Stimulated activated CD4-positive, alpha-beta T cell treated with anti-CD3 and anti-CD28 coated beads, Interleukin-15, amount 100 ng/mL, for 48 hours (primary cell): ENCODE measurements around the gene NLK.
"Not testable (repeated sequence)": the region's sequence is repeated elsewhere in the genome, so short reads cannot be mapped to it uniquely, and the experiment has no call there.

Experiments
- DNase-seq, 2 donors: peaks; one replicate each; pipeline ENCODE4 v3.0.0-alpha.2; 2020; ENCODE audit warnings: low read depth in 2 of 2

Gene NLK

DNA sequence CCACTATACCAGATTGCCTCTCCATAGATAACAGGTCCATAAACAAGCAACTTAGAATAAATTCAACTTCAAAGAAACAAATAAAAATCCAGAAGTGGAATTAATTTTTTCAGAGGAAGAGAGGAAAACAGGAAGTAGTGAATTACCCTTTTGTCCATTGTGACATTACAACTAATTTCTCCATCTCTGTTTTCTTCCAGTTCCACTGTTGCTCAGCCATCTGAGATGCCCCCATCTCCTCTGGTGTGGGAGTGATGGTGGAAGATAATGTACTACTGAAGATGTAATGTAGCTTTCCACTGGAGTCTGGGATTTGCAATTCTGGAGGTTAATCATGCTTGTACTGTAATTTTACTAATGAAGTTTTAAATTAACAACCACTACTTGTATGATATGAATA lies 151.9 kb downstream of the NLK start:
- DNase-seq: no peak

DNA sequence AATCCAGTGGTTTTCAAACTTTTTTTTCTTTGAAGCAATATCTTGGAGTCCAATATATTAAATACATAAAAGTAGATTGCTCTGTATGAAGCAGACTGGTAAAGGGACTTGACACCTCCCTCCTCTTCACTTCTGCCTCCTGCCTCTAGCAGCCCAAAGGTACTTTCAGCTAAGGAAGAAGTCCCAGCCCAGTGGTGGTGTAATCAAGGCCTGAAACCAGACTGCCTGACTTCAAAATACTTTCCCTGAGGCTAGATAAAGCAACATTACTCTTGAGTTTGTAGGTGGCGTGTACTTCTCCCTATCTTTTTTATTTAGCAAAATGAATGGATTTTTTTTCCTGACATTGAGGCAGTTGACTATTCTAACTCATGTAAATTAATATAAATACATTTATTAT lies 154.2 kb downstream of the NLK start:
- DNase-seq: no peak

DNA sequence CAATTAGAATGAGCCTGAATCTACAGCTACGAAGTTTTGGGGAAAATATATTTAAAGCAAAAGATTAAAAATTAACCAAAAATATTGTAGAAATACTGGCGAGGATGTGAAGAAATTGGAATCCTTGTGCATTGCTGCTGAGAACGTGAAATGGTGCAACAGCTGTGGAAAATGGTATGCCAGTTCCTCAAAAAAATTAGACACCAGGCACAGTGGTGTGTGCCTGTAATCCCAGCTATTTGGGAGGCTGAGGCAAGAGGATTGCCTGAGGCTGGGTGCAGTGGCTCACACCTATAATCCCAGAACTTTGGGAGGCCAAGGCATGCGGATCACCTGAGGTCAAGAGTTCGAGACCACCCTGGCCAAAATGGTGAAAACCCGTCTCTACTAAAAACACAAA lies 156.6 kb downstream of the NLK start:
- DNase-seq: no peak

DNA sequence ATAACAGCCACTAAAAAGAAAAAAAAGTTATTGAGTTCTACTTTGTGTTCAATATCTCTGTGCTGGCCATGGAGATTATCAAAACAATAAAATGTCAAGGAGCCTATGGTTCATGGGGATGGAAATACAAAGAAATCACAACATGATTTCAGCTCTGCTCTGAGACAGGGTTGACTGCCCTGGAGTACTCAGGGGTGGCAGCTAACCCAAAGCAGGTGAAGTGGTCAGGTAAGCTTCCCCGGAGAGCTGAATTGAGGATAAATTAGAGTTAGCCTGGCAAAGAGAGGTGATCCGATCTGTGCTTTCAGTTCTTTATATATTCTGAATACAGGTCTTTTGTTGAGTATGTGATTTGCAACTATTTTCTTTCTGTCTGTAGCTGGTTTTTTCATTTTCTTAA lies 157.3 kb downstream of the NLK start:
- DNase-seq: no peak

DNA sequence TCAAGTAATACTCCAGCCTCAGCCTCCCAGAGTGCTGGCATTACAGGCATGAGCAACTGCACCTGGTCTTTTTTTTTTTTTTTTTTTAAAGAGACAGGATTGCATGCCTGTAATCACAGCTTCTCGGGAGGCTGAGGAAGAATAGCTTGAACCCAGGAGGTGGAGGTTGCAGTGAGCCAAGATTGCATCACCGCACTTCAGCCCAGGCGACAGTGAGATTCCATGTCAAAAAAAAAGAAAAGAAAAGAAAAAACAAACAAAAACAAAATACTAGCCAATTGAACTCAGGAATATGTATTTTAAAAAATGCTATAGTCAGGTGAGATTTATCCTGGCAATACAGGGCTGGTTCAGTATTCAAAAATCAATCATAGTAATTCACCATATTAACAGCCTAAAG lies 158.8 kb downstream of the NLK start:
- DNase-seq: no peak

DNA sequence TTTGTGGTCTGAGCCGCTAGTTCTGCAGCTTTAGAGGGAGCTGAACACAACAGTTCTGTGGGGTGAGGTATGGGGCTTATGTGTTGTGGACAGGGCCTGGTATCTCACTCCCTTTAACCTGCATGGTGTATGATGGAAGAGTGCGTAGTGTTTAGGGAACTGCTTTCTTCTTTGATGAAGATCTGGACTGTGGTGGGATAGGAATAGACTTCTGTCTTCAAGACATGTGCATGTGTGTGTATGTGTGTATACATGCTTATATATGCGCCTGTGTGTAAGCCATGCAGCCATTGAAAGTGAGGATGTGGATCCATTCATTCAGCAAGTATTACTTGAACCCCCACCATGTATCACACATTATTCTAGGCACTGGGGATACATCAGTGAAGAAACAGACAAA lies 161.8 kb downstream of the NLK start:
- DNase-seq: no peak

DNA sequence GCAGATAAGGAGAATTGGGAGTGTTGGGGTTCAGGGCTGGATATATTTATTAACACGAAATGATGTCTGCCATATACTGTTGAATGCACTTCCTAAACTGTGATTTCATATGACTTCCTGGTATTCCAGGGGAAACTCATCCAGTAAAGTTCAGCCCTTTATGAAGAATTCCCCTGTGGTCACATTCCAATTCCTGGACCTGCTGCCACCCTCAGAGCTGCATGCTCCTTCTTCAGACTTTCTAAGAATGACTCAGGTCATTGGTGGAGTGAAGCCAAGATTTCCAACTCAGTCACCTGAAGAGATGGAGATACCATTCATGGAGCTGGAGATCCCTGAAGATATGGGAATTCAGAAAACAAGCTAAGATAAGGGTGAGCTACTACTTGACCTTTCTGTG lies 162.3 kb downstream of the NLK start:
- no peak for DNase-seq

DNA sequence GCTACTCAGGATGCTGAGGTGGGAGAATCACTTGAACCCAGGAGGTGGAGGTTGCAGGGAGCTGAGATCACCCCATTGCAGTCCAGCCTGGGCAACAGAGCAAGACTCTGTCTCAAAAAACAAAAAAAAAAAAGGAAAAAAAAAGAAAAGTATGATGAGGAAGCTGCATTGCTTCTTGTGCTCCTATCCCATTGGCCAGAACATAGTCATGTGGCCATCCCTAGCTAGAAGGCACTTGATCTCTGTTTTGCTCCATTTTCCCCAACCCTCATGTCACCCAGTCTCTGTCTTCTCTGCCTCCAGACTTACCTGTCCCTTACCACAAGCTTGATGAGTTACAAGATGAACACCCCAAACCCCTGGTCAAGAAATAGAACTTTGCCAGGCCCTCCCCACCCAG lies 163.8 kb downstream of the NLK start:
- DNase-seq: no peak

DNA sequence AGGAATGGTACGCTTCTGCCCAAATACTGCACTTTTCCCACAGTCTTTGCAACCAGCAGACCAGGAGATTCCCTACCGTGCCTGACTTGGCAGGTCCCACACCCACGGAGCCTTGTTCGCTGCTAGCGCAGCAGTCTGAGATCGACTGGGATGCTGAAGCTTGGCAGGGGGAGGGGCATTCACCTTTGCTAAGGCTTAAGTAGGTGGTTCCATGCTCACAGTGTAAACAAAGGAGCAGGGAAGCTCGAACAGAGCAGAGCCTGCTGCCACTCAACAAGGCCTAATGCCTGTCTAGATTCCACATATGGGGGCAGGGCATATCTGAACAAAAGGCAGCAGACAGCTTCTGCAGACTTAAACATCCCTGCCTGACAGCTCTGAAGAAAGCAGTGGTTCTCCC lies 169.3 kb downstream of the NLK start:
- no peak for DNase-seq

DNA sequence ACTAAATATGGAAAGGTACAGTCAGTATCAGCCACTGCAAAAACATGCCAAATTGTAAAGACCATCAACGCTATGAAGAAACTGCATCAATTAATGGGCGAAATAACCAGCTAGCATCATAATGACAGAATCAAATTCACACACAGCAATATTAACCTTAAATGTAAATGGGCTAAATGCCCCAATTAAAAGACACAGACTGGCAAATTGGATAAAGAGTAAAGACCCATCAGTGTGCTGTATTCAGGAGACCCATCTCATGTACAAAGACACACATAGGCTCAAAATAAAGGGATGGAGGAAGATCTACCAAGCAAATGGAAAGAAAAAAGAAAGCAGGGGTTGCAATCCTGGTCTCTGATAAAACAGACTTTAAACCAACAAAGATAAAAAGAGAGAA lies 171.1 kb downstream of the NLK start:
- not testable (repeated sequence) for DNase-seq

DNA sequence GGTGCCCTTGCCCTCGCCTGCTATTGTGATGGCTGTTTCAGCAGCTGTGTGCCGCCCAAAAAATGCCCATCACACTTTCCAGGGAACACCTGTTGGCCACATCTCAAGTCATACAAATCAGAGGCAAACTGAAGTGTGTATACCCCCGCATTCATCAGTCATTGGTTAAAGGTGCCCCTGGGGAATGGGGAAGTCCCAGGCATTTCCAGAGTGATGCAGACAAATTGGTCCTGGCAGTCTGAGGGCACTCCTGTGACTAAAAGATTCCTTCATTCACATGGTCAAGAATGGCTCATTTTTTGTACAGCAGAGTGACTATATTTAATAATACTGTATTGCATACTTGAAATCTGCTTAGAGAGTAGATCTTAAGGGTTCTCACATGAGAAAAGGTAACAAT lies 173.6 kb downstream of the NLK start:
- no peak for DNase-seq

DNA sequence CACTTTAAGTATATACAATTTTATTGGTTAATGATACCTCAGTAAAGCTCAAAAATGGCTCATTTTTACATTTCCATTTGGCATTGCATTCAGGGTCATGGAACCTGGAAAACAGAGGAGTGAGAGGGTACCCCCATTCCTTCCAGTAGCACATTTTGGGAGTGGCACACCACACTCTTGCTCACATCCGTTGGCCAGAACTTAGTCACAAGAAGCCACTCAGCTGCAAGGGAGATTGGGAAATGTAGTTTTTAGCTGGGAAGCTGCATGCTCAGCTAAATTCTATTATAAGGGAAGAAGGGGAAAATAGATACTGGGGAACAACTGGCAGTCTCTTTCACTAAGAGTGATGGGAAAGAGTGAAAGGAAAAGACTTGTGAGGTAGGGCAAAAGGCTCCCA lies 174.1 kb downstream of the NLK start:
- DNase-seq: no peak

DNA sequence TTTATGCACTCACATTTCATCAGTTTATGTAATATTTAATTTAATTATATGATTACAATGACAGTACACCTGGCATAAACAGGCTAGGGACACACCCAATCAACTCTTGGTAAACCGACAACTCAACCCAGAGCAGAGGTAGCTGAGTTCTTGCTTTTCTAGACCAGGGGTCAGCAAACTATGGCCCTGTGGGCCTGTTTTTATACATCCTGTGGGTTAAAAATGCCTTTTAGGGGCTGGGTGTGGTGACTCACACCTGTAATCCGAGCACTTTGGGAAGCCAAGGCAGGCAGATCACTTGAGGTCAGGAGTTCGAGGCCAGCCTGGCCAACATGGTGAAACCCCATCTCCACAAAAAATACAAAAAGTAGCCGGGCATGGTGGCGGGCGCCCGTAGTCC lies 177.3 kb downstream of the NLK start:
- DNase-seq: no peak

DNA sequence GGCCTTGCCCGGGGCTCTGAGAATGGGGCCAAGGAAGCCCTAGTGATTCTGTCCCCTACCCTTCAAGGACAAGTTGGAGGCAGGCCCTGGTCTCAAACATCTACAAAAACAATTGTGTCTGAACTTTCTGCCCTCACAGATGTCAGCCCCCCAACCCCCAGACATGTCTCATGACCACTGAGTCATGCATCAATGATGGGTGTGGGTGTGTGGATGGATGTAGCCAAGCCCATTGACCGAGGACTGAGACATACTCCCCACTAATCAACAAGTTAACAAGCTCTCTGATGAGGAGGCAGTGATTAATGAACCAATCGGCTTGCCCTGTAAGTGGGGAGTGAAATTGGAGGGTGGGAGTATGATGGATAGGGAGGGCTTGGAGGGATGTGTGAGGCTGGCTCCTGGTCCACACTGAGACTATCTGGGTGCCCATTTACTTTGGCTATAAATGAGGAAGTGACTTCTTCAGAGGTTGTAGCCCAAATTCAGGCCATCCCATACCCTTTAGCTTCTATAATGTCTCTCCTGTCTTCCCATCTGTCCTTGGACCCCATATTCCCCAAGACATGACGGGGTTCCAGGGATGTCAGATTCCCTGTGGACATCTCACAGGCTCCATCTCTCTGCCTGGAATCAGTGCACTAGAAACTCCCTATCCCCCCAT lies 179.4 kb downstream of the NLK start:
- DNase-seq: no peak

DNA sequence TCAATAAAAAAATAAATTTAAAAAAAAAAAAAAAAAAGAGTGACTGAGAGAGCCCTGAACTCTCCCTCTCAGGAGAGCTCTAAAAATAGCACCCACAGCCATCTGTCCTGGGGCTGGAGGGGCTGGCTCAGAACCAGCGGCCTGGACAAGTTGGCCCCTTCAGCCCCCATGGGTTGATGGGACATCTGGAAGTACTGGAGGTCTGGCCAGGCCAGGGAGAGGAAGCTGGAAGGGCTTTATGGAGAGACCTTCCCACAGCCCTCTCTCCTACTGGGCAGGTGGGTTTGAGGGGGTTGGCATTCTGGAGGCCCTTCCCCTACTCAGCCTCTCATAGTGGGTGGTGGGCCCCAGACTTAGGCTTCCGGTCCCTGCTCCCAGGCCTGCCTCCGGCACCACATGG lies 182.8 kb downstream of the NLK start:
- DNase-seq: no peak

DNA sequence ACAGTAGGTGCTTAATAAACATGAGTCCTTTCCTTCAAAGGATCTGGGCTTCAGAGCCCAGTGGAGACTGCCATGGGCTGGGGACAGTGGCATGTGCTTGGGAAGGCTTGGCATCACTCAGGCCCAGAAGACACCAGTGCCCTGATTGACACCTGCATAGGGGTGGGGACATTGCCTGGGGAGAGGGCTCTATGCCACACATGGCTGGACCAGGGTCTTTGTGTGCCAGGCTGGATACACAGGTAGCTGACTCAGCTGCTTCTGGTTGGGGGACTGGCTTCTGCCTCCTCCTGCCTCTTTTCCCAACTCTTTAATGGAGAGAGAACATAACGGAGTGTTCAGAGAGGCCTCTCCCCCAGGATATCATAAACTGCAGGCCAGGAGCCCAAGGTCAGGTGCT lies 183.4 kb downstream of the NLK start:
- DNase-seq: no peak

DNA sequence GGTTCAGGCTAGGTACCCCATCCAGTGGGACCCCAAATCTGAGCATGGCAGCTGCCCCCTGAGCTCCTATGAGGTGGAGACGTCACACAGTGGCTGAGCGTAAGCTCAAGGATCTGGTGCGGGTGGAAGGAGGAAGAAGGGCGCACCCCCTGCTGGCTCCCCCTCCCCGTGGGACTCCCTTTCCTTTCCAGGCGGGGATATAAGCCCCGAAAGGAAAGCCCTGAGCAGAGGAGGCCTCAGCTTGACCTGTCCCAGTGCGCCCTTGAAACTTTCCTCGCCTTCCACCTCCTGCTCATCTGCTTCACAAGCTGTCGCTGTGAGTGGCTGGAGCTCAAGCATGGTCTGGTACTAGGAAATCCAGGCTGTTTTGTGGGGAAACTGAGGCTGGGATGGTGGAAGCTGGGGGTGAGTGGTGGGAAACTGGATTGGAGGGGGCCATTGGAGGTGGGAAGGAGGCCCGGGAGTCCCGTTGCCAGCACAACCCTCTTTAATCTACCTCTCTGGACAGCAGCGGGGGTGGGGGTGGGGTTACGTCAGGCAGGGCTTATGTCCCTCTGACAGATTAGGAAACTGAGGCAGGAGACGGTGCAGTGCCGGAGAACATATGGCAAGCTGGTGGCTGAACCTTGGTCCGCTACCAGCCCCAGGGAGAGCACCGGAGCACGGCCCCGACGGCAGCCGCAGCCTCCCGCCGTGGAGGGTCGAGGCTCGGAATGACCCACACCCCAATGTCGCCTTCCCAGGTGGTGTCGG lies 184.3 kb downstream of the NLK start:
- DNase-seq: no peak

DNA sequence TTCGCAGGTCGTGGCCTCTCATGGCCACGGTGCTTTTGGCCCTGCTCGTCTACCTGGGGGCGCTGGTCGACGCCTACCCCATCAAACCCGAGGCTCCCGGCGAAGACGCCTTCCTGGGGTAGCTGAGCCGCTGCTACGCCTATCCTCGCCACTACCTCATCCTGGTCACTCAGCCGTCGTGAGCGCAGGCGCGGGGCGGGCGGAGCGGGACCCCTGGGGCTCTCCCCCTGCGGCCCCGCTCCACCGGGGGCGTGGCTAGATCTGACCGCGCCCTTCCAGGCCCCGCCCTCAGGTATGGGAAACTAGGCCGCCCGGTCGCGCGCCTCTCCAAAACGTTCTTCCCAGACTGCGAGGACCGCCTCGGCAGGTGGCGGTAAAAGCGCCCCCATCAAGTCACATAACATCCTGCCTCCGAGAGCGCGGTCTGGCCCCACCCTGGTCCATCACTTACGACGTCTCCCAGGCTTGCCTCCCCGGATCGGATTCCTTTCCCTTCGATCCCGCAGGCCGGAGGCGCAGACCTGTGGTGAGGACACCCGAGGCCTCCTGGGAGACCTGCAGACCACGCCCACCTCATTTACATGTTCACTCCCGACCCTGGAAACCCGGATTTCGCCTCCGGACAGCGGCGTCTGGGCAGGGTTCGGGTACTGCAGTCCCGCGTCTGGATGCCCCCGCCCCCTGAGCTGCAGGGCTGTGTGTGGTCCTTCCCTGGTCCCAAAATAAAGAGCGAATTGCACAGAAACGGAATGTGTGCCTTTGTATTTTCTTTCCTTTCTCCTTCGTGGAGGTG lies 185.0 kb downstream of the NLK start:
- no peak for DNase-seq

DNA sequence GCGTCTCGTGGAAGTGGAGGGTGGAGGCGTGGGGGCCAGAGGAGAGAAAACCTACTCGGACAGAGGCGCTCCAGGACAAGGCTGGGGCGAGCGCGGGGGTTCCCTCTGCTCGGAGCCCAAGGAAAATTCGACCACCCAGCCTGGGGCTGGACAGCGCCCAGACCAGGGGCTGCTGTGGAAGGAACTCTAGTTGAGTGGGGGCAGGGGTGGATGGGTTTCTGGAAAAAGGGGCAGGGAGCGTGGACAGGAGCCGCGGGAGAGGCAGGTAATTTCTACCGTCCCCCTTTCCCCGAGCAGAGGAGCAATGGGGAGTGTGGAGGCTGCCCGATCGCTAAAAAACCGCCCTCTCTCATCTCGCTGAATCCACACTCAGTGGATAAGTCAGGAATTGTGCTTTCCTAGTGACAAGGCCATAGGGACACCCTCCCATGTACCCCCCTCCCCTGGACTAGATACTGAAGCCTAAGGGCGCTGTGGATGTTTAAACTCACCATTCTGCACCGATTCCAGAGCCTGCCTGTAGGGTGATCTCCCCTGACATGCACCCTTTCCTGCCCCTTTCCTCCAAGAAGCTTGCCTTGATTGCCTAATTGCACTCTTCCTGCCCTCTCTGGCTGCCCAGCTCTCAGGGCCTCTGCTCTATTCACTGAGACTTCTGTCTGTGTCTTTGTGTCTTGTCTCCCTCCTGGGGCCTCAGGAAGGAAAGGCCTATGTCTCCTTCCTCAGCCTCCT lies 185.8 kb downstream of the NLK start:
- DNase-seq: no peak

DNA sequence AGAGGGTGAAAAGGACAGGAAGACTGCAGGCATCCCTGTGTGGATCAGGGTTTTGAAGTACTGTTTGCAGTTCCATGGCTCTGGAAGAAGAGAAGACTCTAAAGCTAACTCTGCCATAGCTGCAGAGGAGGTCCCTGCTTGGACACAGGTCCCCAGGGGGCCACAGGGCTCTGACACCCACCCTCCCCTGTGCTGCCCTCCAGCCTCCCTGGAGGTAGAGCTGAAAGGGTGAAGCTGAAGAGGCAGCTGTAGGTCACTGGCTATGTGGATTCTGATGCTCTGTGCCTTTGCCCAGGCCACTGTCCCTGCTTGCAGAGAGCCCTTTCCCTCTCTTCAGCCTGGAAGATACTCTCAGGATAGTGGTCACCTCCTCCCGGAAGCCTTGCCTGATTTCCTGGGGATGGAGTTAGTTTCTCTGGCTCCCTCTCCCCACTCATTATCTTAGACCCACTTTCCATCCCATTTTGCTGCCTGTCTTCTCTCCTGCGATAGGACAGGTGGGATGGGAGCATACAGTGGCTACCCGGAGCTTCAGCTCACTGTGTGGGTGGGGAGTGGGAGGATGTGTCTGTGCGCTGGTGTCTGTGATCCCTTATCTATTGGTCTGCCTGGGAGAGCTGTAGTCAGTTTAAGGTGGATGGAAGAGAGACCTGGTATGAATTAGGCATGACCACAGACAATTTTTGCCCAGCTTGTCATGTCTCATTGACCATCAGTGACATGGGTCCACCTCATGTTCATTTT lies 186.7 kb downstream of the NLK start:
- no peak for DNase-seq

DNA sequence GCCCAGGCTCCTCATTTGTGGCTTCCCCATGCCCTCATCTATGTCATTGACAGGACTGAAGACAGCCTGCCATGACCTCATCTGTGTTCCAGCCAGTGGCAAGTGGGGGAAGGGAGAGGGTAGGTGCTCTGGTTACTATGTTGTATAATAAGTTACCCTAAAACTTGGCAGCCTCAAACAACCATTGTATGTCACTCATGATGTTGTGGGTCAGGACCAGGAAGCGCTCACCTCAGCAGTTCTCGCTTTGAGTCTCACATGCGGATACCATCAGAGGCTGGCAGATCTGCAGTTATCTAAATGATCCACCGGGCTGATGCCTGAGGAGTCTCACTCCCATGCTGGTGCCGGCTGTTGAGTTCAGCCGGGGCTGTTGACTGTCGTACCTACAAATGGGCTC lies 187.5 kb downstream of the NLK start:
- no peak for DNase-seq

DNA sequence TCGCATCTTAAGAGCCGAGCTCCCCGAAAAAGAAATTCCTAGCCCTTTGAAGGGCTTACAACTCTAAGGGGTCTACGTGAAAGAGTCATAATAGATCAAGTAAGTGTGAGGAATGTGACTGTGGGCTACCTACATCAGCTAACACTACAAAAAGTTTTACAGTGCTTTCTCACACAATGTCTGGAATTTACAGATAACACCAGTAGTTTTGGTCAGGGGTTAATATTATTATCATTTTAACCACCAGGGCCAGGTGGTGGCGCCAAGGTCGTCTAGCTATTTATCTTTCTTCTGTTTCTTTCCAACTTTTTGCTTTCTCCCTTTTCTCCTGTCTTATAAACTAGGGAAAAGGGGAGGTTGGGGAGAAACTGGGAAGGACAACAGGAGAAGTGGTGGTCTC lies 188.1 kb downstream of the NLK start:
- DNase-seq: not testable (repeated sequence)
